ENCODE data around the gene PTPRN2. TPM values are rescaled to one million over a fixed set of nuclear protein-coding genes. Genes with fewer than 3 reads are reported as not detected.

PTPRN2 gene
- polyA plus RNA-seq, 1 of the 3 experiments (the other 2 are of a cell fraction), result 4.0 TPM

GRCh38 chr7:157651366-157652160 is 936.1 kb downstream of the PTPRN2 start:
- Histone ChIP-seq H3F3A (replicated peaks; ENCODE audit: insufficient read depth) (no peaks in the 10 kb centered on the region), H3K27ac (ENCODE audit: low read depth in 2 of 2, low read length in 1 of 2) (no peak overlapping the region), H3K9me2 (no peaks in the 10 kb centered on the region), H4K20me1 (ENCODE audit: insufficient read depth) (no peaks in the 10 kb centered on the region), H3K36me3 (replicated peaks in 1 of 2; ENCODE audit: control insufficient read depth in 1 of 2, insufficient read depth in 2 of 2, low read length in 1 of 2) (peaks cover 0 to 4% of the 10 kb centered on the region in 2 experiments), H3K4me2 (no peak overlapping the region), H3K4me1 (ENCODE audit: control insufficient read depth in 1 of 2, insufficient read depth in 2 of 2, low read depth in 1 of 2, low read length in 1 of 2) (no peaks in the 10 kb centered on the region), H3K27me3 (ENCODE audit: insufficient read depth) (no peaks in the 10 kb centered on the region), H3K79me2 (ENCODE audit: insufficient read depth) (no peaks in the 10 kb centered on the region), H3K4me3 (ENCODE audit: low read depth in 2 of 2, low read length in 1 of 2) (no peak overlapping the region), H2AFZ (ENCODE audit: low read depth) (no peak overlapping the region), H3K9me3 (no peaks in the 10 kb centered on the region), H3K9ac (no peak overlapping the region)
- ChIA-PET POLR2A (no interaction called here), CTCF (no interaction called here)
- TF ChIP-seq RAD21 (IDR thresholded peaks at IDR 0.05; ENCODE audit: low read length) (no peak), MAX (IDR thresholded peaks at IDR 0.05; ENCODE audit: low read depth) (no peak), TCF12 (IDR thresholded peaks at IDR 0.05) (no peak), FOSL2 (IDR thresholded peaks at IDR 0.05; ENCODE audit: borderline replicate concordance, low read depth) (no peak), TAF1 (IDR thresholded peaks at IDR 0.05; ENCODE audit: borderline replicate concordance, low read depth, low read length) (no peak), USF1 (IDR thresholded peaks at IDR 0.05; ENCODE audit: borderline replicate concordance, low read depth) (no peak), USF2 (IDR thresholded peaks at IDR 0.05; ENCODE audit: borderline replicate concordance, low read depth, low read length) (no peak), FOXJ3 (CRISPR knock-in tag; IDR thresholded peaks at IDR 0.05) (no peak)
- no peak for DNase-seq
- WGBS (ENCODE audit: low lambda C conversion rate), result 84% methylated on average over 28 of the region's 28 CpGs

- DNase-seq, result no peak
- Histone ChIP-seq H3K27me3 (ENCODE audit: insufficient read depth) (no peaks in the 10 kb centered on the region), H3K9me3 (no peaks in the 10 kb centered on the region), H3K36me3 (replicated peaks in 1 of 2; ENCODE audit: control insufficient read depth in 1 of 2, insufficient read depth in 2 of 2, low read length in 1 of 2) (peaks cover 0 to 4% of the 10 kb centered on the region in 2 experiments), H3F3A (replicated peaks; ENCODE audit: insufficient read depth) (no peaks in the 10 kb centered on the region), H3K4me2 (no peak overlapping the region), H3K79me2 (ENCODE audit: insufficient read depth) (no peaks in the 10 kb centered on the region), H4K20me1 (ENCODE audit: insufficient read depth) (no peaks in the 10 kb centered on the region), H3K9ac (no peak overlapping the region), H3K4me1 (ENCODE audit: control insufficient read depth in 1 of 2, insufficient read depth in 2 of 2, low read depth in 1 of 2, low read length in 1 of 2) (no peaks in the 10 kb centered on the region), H3K27ac (ENCODE audit: low read depth in 2 of 2, low read length in 1 of 2) (no peak overlapping the region), H2AFZ (ENCODE audit: low read depth) (no peak overlapping the region), H3K4me3 (ENCODE audit: low read depth in 2 of 2, low read length in 1 of 2) (no peak overlapping the region), H3K9me2 (no peaks in the 10 kb centered on the region)
- WGBS (ENCODE audit: low lambda C conversion rate), result 89% methylated on average over 16 of the region's 19 CpGs
- CTCF ChIA-PET, result no interaction called here
- no peak for TF ChIP-seq FOSL2 (IDR thresholded peaks at IDR 0.05; ENCODE audit: borderline replicate concordance, low read depth)
- TF ChIP-seq RCOR1 (IDR thresholded peaks at IDR 0.05; ENCODE audit: low read length), result no peak
- no peak for TF ChIP-seq MAX (IDR thresholded peaks at IDR 0.05; ENCODE audit: low read depth)
- TF ChIP-seq REST (IDR thresholded peaks at IDR 0.05; ENCODE audit: low read depth, low read length), result no peak
- POLR2A ChIA-PET, result no interaction called here
Observed at GRCh38 chr7:157650801-157651200, 936.8 kb downstream of the PTPRN2 start.
